ENCODE data around the gene FAM228B. TPM values are rescaled to one million over a fixed set of nuclear protein-coding genes. Genes with fewer than 3 reads are reported as not detected.

Gene FAM228B
- total and polyA plus RNA-seq, 4 experiments from 2014 or later: 4.5 to 24.4 (median 12.3) TPM

DNA sequence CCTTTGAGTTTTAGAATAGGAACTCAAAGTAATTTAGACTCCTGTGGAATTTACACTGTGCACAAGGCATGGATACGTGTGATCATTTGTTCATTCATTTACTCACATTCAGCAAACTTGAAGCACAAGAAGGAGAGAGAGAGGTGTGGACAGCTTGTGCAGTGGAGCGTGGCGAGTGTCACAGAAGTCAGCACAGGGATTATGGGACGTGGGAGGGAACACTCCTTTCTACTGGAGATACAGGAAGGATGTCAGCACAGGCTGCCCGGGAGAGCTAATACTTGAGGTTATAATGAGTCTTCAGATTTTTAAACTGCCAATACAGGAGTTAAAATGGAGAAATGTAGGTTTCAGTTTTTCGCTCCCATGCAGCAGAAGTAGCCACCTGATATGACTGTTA, 58.6 kb downstream of the FAM228B start:
- Histone ChIP-seq H3K27me3 (ENCODE audit: insufficient read depth, low read length) (no peaks in the 10 kb centered on the region), H3K4me3 (ENCODE audit: low read length in 2 of 2) (no peak overlapping the region), H3K4me1 (ENCODE audit: insufficient read depth, low read length) (no peaks in the 10 kb centered on the region), H3K27ac (ENCODE audit: low read depth, low read length) (no peak overlapping the region), H3K9me3 (ENCODE audit: control insufficient read depth in 1 of 2, low read length in 2 of 2) (no peaks in the 10 kb centered on the region), H3K36me3 (ENCODE audit: insufficient read depth, low read length) (no peaks in the 10 kb centered on the region)
- no peak overlapping the region for H3K27ac Mint-ChIP-seq
- no peaks in the 10 kb centered on the region for H3K36me3 Mint-ChIP-seq
- H3K4me3 Mint-ChIP-seq: no peak overlapping the region
- intact Hi-C loops (cut with micrococcal nuclease): no loop called here
- no peaks in the 10 kb centered on the region for H3K4me1 Mint-ChIP-seq
- ChIA-PET CTCF (ENCODE audit: partially characterized antibody) (no interaction called here), POLR2A (ENCODE audit: partially characterized antibody) (interaction anchor here (1.2 kb wide), 1 partner anchor 9 kb away, joined by 4 read pairs; no protein-coding TSS in a partner anchor)
- no peaks in the 10 kb centered on the region for H3K27me3 Mint-ChIP-seq
- no peaks in the 10 kb centered on the region for H3K9me3 Mint-ChIP-seq
- no peak for DNase-seq

DNA sequence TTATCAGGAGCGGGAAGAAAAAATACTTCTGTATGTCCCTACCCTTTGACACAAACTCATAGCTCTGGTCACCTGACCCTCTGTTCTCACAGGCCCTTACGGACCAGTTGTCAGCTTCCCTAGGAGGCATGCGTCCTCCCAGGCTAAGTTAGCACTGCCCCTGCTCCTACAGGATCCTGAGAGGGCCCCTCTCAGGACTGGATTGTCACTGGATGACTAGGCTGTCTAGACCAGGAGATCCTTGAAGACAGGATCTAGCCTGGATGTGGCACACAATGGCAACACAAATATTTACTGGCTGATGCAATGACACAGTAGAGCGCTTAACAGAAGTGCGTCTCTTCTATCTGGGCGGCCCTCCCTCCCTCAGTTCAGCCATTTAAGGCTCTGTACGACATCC, 59.2 kb downstream of the FAM228B start:
- no peak overlapping the region for H3K4me3 Mint-ChIP-seq
- intact Hi-C loops (cut with micrococcal nuclease): no loop called here

DNA sequence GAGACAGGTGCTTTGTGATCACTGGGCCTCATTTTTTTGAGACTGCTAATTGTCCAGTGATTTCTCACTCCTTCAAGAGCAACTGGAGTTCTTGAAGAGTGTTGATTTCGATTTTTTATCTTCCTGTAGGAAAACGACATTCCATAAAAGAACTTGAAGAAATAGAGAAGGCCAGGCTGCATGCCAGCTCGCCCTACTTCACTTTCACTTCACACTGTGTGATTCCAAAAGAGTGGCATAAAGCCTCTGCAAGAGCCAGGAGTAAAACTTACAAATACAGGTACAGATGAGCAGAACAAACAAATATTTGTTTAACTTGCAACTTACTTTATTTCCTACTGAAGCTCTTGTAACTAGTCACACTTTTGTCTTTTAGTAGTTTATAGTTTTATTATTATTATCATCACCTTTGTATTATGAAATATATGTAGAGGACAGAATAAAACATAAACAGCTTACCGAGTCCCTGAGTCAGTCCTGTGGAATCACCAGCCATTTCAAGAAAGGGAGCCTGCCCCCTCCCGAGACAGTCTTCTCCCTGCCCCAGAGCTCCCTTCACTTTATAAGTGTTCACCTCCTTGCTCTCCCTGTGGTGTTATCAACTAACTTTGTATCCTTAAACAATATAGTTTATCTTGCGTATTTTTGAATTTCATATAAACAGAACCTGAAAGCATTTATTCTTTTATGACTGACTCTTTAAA, 60.2 kb downstream of the FAM228B start:
- Histone ChIP-seq H3K27me3 (ENCODE audit: insufficient read depth, low read length) (no peaks in the 10 kb centered on the region), H3K4me1 (ENCODE audit: insufficient read depth, low read length) (no peaks in the 10 kb centered on the region), H3K9me3 (ENCODE audit: control insufficient read depth in 1 of 2, low read length in 2 of 2) (no peaks in the 10 kb centered on the region), H3K36me3 (ENCODE audit: insufficient read depth, low read length) (no peaks in the 10 kb centered on the region), H3K4me3 (ENCODE audit: low read length in 2 of 2) (no peak overlapping the region), H3K27ac (ENCODE audit: low read depth, low read length) (no peak overlapping the region)
- Mint-ChIP-seq H3K4me3 (no peak overlapping the region), H3K27ac (no peak overlapping the region), H3K4me1 (no peaks in the 10 kb centered on the region), H3K27me3 (no peaks in the 10 kb centered on the region), H3K36me3 (peaks cover 1 to 10% of the 10 kb centered on the region in 2 donors), H3K9me3 (peaks cover 0 to 8% (median under 1%) of the 10 kb centered on the region in 8 donors)
- ChIA-PET CTCF (ENCODE audit: partially characterized antibody) (interaction anchor here (0.7 to 1.0 kb wide), 2 partner anchors 17 to 207 kb away, joined by 3 to 5 read pairs; no protein-coding TSS in a partner anchor), POLR2A (ENCODE audit: partially characterized antibody) (interaction anchor here (0.6 kb wide), 1 partner anchor 291 kb away, joined by 3 read pairs; no protein-coding TSS in a partner anchor)
- DNase-seq: no peak
- intact Hi-C loops (cut with micrococcal nuclease): no loop called here

More for the DNA sequence above, 59.2 kb downstream of the FAM228B start:
- no peaks in the 10 kb centered on the region for H3K9me3 ChIP-seq (ENCODE audit: control insufficient read depth in 1 of 2, low read length in 2 of 2)
- no peaks in the 10 kb centered on the region for H3K36me3 ChIP-seq (ENCODE audit: insufficient read depth, low read length)
- ChIA-PET CTCF (ENCODE audit: partially characterized antibody) (no interaction called here), POLR2A (ENCODE audit: partially characterized antibody) (no interaction called here)
- H3K27me3 ChIP-seq (ENCODE audit: insufficient read depth, low read length): no peaks in the 10 kb centered on the region
- Mint-ChIP-seq H3K4me1 (no peaks in the 10 kb centered on the region), H3K36me3 (peaks cover 0 to 5% of the 10 kb centered on the region in 2 donors), H3K27ac (no peak overlapping the region), H3K27me3 (no peaks in the 10 kb centered on the region), H3K9me3 (peaks cover 0 to 2% (median 0%) of the 10 kb centered on the region in 8 donors)
- H3K4me3 ChIP-seq (ENCODE audit: low read length in 2 of 2): no peak overlapping the region
- no peaks in the 10 kb centered on the region for H3K4me1 ChIP-seq (ENCODE audit: insufficient read depth, low read length)
- DNase-seq: no peak
- H3K27ac ChIP-seq (ENCODE audit: low read depth, low read length): no peak overlapping the region

DNA sequence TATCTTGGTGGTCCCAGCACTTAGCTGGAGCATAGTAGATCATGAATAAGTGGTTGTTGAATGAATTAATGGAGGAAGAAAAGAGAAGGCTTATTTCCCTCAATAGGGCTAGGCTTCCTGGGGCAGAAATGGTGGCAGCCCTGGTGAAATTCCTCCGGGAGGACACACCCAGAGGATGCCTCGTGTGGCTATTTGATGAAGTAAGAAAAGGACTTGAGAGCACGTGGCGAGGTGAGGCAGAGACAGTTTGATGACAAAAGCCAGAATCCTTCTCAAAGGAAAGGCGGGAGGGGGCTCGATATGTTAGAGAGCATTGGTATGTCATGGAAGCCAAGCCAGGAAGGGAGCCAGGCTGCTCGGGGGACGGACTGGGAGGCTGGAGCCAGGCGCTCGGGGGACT, 66.3 kb downstream of the FAM228B start:
- H3K4me1 Mint-ChIP-seq: no peaks in the 10 kb centered on the region
- H3K27me3 ChIP-seq (ENCODE audit: insufficient read depth, low read length): no peaks in the 10 kb centered on the region
- no peak overlapping the region for H3K4me3 Mint-ChIP-seq

DNA sequence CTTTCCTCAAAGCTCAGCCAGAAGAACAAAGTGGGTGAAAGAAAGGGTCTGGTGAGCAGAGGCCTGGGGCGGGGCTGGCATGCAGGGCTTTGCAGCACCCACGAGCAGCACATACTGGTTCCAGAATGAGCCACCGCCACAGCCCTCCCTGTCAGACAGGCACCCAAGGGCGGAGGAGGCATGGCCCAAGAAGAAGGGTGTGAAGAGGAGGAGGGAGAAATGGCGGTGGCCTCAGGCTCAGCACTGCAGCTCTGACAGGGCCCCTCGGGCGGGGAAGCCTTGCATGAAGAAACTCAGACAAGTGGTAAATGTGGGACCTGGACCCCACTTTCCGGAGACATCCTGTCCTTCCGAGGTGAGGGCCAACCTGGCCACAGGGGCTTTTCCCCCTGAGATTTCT, 67.2 kb downstream of the FAM228B start:
- no peak overlapping the region for H3K4me3 Mint-ChIP-seq
- peaks cover 4 to 15% of the 10 kb centered on the region in 2 donors for H3K36me3 Mint-ChIP-seq
- H3K4me3 ChIP-seq (ENCODE audit: low read length in 2 of 2): no peak overlapping the region
- intact Hi-C loops (cut with micrococcal nuclease): no loop called here
- H3K27ac ChIP-seq (ENCODE audit: low read depth, low read length): no peak overlapping the region
- no peaks in the 10 kb centered on the region for H3K36me3 ChIP-seq (ENCODE audit: insufficient read depth, low read length)
- POLR2A ChIA-PET (ENCODE audit: partially characterized antibody): no interaction called here
- H3K9me3 ChIP-seq (ENCODE audit: control insufficient read depth in 1 of 2, low read length in 2 of 2): no peaks in the 10 kb centered on the region
- peaks cover 0 to 11% (median 8%) of the 10 kb centered on the region in 8 donors for H3K9me3 Mint-ChIP-seq
- no peak for DNase-seq
- no peaks in the 10 kb centered on the region for H3K27me3 ChIP-seq (ENCODE audit: insufficient read depth, low read length)
- H3K27me3 Mint-ChIP-seq: no peaks in the 10 kb centered on the region
- CTCF ChIA-PET (ENCODE audit: partially characterized antibody): no interaction called here
- no peaks in the 10 kb centered on the region for H3K4me1 ChIP-seq (ENCODE audit: insufficient read depth, low read length)
- no peak overlapping the region for H3K27ac Mint-ChIP-seq
- no peaks in the 10 kb centered on the region for H3K4me1 Mint-ChIP-seq

More for the DNA sequence above, 66.3 kb downstream of the FAM228B start:
- DNase-seq: no peak
- H3K27ac ChIP-seq (ENCODE audit: low read depth, low read length): no peak overlapping the region
- Mint-ChIP-seq H3K36me3 (peaks cover 4 to 15% of the 10 kb centered on the region in 2 donors), H3K9me3 (peaks cover 0 to 11% (median 4%) of the 10 kb centered on the region in 8 donors), H3K27ac (no peak overlapping the region), H3K27me3 (no peaks in the 10 kb centered on the region)
- ChIA-PET POLR2A (ENCODE audit: partially characterized antibody) (no interaction called here), CTCF (ENCODE audit: partially characterized antibody) (no interaction called here)
- intact Hi-C loops (cut with micrococcal nuclease): no loop called here
- H3K4me1 ChIP-seq (ENCODE audit: insufficient read depth, low read length): no peaks in the 10 kb centered on the region
- H3K9me3 ChIP-seq (ENCODE audit: control insufficient read depth in 1 of 2, low read length in 2 of 2): no peaks in the 10 kb centered on the region
- no peak overlapping the region for H3K4me3 ChIP-seq (ENCODE audit: low read length in 2 of 2)
- no peaks in the 10 kb centered on the region for H3K36me3 ChIP-seq (ENCODE audit: insufficient read depth, low read length)

DNA sequence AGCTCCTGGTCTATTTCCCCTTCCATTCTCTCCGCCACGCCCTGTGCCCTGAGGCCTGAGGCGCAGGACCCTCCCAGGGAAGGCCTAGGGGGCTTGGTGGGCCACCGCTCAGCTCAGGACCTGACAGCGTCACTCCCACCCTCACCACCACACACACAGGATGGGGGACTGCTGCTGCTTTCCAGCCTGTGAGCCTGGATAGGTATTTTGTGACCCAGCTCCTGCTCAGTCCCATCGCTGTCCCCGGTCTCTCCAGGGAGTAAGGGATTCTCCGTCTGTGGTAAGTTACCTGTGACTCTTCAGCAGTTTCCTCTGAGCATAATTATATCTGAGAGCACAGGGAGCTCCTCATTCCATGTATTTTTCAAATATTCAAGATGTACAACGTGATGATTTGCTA, 67.9 kb downstream of the FAM228B start:
- Histone ChIP-seq H3K27me3 (ENCODE audit: insufficient read depth, low read length) (no peaks in the 10 kb centered on the region), H3K4me1 (ENCODE audit: insufficient read depth, low read length) (no peaks in the 10 kb centered on the region), H3K36me3 (ENCODE audit: insufficient read depth, low read length) (no peaks in the 10 kb centered on the region), H3K27ac (ENCODE audit: low read depth, low read length) (no peak overlapping the region), H3K9me3 (ENCODE audit: control insufficient read depth in 1 of 2, low read length in 2 of 2) (no peaks in the 10 kb centered on the region), H3K4me3 (ENCODE audit: low read length in 2 of 2) (no peak overlapping the region)
- Mint-ChIP-seq H3K4me3 (no peak overlapping the region), H3K36me3 (peaks cover 4 to 15% of the 10 kb centered on the region in 2 donors), H3K27me3 (no peaks in the 10 kb centered on the region), H3K9me3 (peaks cover 0 to 11% (median 9%) of the 10 kb centered on the region in 8 donors), H3K4me1 (no peaks in the 10 kb centered on the region), H3K27ac (no peak overlapping the region)
- DNase-seq: no peak
- intact Hi-C loops (cut with micrococcal nuclease): no loop called here
- POLR2A ChIA-PET (ENCODE audit: partially characterized antibody): no interaction called here
- CTCF ChIA-PET (ENCODE audit: partially characterized antibody): no interaction called here

DNA sequence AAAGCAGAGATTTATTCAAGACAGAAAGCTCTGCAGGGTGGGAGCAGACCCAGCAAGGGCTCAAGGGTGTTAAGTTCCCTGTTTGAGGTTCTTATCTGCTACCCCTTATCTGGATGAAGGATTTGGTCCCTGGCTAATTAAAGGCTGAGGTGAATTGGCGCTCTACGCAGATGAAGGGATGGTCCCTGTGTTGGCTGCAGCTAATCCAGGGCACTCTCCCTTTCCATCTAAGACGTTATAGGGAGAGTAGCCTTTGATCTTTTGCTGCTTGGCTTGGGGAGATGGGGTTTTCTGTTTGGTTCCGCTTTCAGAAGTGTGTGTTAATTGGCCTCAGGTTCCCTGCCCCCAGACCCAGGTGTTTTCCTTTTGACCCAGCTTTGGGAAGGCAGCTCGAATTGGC, 68.6 kb downstream of the FAM228B start:
- Mint-ChIP-seq H3K9me3 (peaks cover 0 to 16% (median 12%) of the 10 kb centered on the region in 8 donors), H3K27me3 (no peaks in the 10 kb centered on the region), H3K27ac (no peak overlapping the region), H3K36me3 (peaks cover 4 to 15% of the 10 kb centered on the region in 2 donors), H3K4me3 (no peak overlapping the region), H3K4me1 (no peaks in the 10 kb centered on the region)
- H3K4me3 ChIP-seq (ENCODE audit: low read length in 2 of 2): no peak overlapping the region
- no peak overlapping the region for H3K27ac ChIP-seq (ENCODE audit: low read depth, low read length)
- H3K4me1 ChIP-seq (ENCODE audit: insufficient read depth, low read length): no peaks in the 10 kb centered on the region
- H3K9me3 ChIP-seq (ENCODE audit: control insufficient read depth in 1 of 2, low read length in 2 of 2): no peaks in the 10 kb centered on the region
- intact Hi-C loops (cut with micrococcal nuclease): no loop called here
- CTCF ChIA-PET (ENCODE audit: partially characterized antibody): no interaction called here
- H3K27me3 ChIP-seq (ENCODE audit: insufficient read depth, low read length): no peaks in the 10 kb centered on the region
- POLR2A ChIA-PET (ENCODE audit: partially characterized antibody): no interaction called here
- no peaks in the 10 kb centered on the region for H3K36me3 ChIP-seq (ENCODE audit: insufficient read depth, low read length)
- no peak for DNase-seq

Data from CD4-positive, alpha-beta memory T cell (primary cell).